Keratinocyte (primary cell): ENCODE measurements around the gene SHD.

Source experiments
- CTCF ChIP-seq, 3 experiments: IDR thresholded peaks in 1 of 3; conservative IDR thresholded peaks in 1 of 3; optimal IDR thresholded peaks in 1 of 3; 2 replicates in 2 of 3; 3 replicates in 1 of 3; pipeline versions ENCODE3 to v1.5.1; 2011; ENCODE audit warnings: low read length in 3 of 3, mild to moderate bottlenecking in 3 of 3, moderate library complexity in 2 of 3, control low read depth in 1 of 3, inconsistent platforms in 1 of 3; ENCODE audit not compliant: insufficient read depth in 2 of 3; ENCODE audit errors: extremely low read depth in 1 of 3
- EZH2 ChIP-seq: IDR thresholded peaks from one replicate; pipeline ENCODE4 v1.6.1; 2012; ENCODE audit warnings: inconsistent platforms, mild to moderate bottlenecking, low read length, moderate library complexity

DNA sequence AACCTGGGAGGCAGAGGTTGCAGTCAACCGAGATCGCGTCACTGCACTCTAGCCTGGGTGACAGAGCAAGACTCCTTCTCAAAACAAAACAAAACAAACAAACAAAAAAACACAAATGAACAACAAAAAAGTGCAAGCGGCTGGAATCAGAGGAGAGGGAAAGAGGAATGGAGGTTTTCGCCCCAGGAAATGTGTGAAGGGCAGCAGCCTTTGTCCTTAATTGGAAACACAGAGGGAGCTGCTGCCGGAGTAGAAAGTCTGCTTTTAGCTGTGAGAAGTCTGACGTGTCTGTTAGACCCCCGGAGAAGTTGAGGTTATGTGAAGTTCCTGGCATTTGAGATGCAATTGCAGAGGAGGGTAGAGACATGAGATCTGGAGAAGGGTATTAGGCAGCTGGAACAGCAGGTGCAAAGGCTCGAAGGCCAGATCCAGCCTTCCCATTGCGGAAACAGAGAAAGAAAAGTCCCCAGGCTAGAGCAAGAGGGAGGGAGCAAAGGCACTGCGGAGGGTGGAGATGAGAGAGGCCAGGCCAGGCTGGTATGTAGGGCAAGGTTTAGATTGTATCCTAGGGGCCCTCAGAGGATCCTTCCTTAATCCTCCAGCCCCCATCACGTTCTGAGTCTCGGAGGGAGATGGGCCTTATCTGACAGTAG lies 22.6 kb downstream of the SHD start:
- TF ChIP-seq CTCF (optimal IDR thresholded peaks at IDR 0.05 in 1 of 3, IDR thresholded peaks at IDR 0.05 in 1 of 3, conservative IDR thresholded peaks at IDR 0.05 in 1 of 3; ENCODE audit: extremely low read depth in 1 of 3, insufficient read depth in 2 of 3, low read length in 3 of 3) (no peak), EZH2 (no peak)
